Progenitor cell of endocrine pancreas (in vitro differentiated cells): ENCODE data around the gene VMAC. TPM values are rescaled to one million over a fixed set of nuclear protein-coding genes. Genes with fewer than 3 reads are reported as not detected.

Source experiments
- DNase-seq: peaks from one replicate; pipeline ENCODE4 v3.0.0; 2021; ENCODE audit warnings: low spot score; ENCODE audit not compliant: unreplicated experiment
- H3K27ac Mint-ChIP-seq: 2 replicates; pipeline ENCODE4 v1.8.0; 2021; ENCODE audit warnings: mild to moderate bottlenecking, moderate library complexity, mixed read lengths
- H3K27me3 Mint-ChIP-seq: 2 replicates; pipeline ENCODE4 v1.8.0; 2021; ENCODE audit warnings: mixed read lengths
- H3K36me3 Mint-ChIP-seq: 2 replicates; pipeline ENCODE4 v1.8.0; 2022; ENCODE audit warnings: mixed read lengths; ENCODE audit not compliant: insufficient read depth
- H3K4me1 Mint-ChIP-seq: 2 replicates; pipeline ENCODE4 v1.8.0; 2021; ENCODE audit warnings: low read depth, mixed read lengths
- H3K4me3 Mint-ChIP-seq: 2 replicates; pipeline ENCODE4 v1.8.0; 2021; ENCODE audit warnings: low read depth, mild to moderate bottlenecking, moderate library complexity, mixed read lengths
- H3K9me3 Mint-ChIP-seq: 2 replicates; pipeline ENCODE4 v1.8.0; 2021; ENCODE audit warnings: low read depth, mixed read lengths
- total RNA-seq: library from RNA; stranded (reverse); gene quantifications from 2 replicates; pipeline ENCODE4 v1.2.1, GENCODE V29; 2021
- TF ChIP-seq, protein P1 (sequence below): fragments of 200-600 bp; sonication (generic); IDR thresholded peaks from one replicate; pipeline ENCODE4 v1.5.0; 2021; ENCODE audit warnings: antibody characterized with exemption, mild to moderate bottlenecking; ENCODE audit not compliant: unreplicated experiment

Gene VMAC
- total RNA-seq, 1 donor from 2014 or later = 15.2 TPM

DNA sequence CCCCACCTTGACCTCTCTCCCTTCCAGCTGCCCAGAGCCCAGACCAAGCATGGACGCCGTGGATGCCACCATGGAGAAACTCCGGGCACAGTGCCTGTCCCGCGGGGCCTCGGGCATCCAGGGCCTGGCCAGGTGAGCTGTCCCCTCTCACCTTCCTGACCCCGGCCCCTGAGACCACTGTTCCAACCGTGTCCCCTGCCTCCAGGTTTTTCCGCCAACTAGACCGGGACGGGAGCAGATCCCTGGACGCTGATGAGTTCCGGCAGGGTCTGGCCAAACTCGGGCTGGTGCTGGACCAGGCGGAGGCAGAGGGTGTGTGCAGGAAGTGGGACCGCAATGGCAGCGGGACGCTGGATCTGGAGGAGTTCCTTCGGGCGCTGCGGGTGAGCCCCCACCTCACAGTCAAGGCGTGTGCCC is 9.7 kb downstream of the VMAC start:
- Mint-ChIP-seq H3K4me3 (no peak overlapping the region), H3K36me3 (peaks cover 10% of the 10 kb centered on the region), H3K9me3 (no peaks in the 10 kb centered on the region), H3K27ac (peak overlapping the region; percentile 64), H3K27me3 (no peaks in the 10 kb centered on the region), H3K4me1 (peaks cover 17% of the 10 kb centered on the region)
- DNase-seq = no peak
- TF ChIP-seq, protein P1, sequence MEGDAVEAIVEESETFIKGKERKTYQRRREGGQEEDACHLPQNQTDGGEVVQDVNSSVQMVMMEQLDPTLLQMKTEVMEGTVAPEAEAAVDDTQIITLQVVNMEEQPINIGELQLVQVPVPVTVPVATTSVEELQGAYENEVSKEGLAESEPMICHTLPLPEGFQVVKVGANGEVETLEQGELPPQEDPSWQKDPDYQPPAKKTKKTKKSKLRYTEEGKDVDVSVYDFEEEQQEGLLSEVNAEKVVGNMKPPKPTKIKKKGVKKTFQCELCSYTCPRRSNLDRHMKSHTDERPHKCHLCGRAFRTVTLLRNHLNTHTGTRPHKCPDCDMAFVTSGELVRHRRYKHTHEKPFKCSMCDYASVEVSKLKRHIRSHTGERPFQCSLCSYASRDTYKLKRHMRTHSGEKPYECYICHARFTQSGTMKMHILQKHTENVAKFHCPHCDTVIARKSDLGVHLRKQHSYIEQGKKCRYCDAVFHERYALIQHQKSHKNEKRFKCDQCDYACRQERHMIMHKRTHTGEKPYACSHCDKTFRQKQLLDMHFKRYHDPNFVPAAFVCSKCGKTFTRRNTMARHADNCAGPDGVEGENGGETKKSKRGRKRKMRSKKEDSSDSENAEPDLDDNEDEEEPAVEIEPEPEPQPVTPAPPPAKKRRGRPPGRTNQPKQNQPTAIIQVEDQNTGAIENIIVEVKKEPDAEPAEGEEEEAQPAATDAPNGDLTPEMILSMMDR = no peak

DNA sequence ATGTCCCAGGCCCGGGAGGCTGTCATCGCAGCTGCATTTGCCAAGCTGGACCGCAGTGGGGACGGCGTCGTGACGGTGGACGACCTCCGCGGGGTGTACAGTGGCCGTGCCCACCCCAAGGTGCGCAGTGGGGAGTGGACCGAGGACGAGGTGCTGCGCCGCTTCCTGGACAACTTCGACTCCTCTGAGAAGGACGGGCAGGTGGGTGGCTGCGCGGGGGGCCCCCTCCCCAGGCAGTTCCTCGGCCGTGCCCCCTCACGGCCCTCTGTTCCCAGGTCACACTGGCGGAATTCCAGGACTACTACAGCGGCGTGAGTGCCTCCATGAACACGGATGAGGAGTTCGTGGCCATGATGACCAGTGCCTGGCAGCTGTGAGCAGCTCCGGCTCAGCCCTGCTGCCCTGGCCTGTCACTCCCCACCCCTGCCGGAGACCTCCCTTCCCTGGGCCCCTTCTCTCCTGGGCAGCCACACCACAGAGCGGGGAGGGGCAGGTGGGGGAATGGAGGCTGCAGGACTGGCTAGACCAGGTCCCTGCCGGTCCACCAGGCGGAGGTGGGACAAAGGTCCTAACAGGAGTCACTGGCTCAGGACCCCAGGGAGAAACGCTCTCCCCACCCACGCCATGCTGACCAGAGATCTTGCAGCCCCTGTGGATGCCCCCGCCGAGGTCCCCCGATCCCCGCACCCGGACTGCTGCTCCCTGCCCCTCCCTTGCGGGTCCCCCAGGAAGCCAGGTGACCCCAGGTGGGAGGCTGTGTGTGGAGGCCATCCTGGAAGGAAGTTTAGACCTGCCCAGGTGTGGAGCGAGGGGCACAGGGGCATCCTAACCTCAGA is 10.5 kb downstream of the VMAC start:
- H3K4me3 Mint-ChIP-seq = no peak overlapping the region
- no peaks in the 10 kb centered on the region for H3K9me3 Mint-ChIP-seq
- H3K4me1 Mint-ChIP-seq = peaks cover 15% of the 10 kb centered on the region
- TF ChIP-seq, protein P1 = no peak
- no peaks in the 10 kb centered on the region for H3K27me3 Mint-ChIP-seq
- peak; percentile 62 for DNase-seq
- peaks cover 11% of the 10 kb centered on the region for H3K36me3 Mint-ChIP-seq
- peak overlapping the region; percentile 81 for H3K27ac Mint-ChIP-seq

GRCh38 chr19:5915782-5916165 is 11.1 kb downstream of the VMAC start:
- Mint-ChIP-seq H3K36me3 (peaks cover 11% of the 10 kb centered on the region), H3K27ac (peak overlapping the region; percentile 81), H3K27me3 (no peaks in the 10 kb centered on the region), H3K4me3 (no peak overlapping the region), H3K4me1 (peaks cover 15% of the 10 kb centered on the region), H3K9me3 (no peaks in the 10 kb centered on the region)
- TF ChIP-seq, protein P1 = no peak
- no peak for DNase-seq

- Mint-ChIP-seq H3K4me3 (no peak overlapping the region), H3K36me3 (peaks cover 11% of the 10 kb centered on the region), H3K27ac (peak overlapping the region; percentile 80)
These were observed 11.6 kb downstream of the VMAC start for GRCh38 chr19:5916181-5916708.

DNA sequence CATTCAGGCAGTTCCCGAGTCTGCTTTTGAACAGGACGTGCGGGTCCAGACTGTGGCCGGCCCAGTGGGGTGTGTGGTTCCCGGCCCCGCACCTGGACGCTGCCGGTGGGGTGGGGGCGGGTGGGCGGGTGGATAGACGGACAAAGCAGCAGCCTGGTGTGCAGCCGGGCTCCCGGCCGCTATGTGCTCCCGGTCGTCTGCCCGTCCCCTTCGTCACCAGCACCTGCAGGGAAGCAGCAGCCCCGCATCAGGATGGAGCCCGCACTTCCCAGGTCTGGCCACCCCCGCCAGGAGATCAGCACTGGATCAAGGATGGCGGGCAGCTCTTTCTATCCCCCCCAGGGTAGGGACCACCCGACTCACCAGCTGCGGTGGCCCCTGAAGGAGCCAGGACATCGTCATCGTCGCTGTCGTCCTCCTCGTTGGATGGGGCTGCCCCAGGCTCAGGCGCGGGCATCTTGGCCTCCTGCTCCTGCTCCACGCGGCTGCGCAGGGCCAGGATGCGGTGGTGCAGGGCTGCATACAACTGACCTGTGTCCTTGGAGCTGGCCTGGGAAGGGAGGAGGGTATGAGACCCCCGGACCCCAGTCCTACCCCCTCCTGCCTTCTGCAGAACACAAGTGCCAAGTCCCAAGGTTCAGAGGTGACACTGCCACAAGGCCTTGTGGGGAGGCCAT is 12.9 kb downstream of the VMAC start:
- Mint-ChIP-seq H3K36me3 (peaks cover 14% of the 10 kb centered on the region), H3K27me3 (no peaks in the 10 kb centered on the region), H3K9me3 (no peaks in the 10 kb centered on the region), H3K4me3 (no peak overlapping the region), H3K4me1 (peaks cover 15% of the 10 kb centered on the region), H3K27ac (no peak overlapping the region)
- TF ChIP-seq, protein P1 = no peak
- DNase-seq = no peak

More at GRCh38 chr19:5916181-5916708, 11.6 kb downstream of the VMAC start:
- Mint-ChIP-seq H3K9me3 (no peaks in the 10 kb centered on the region), H3K4me1 (peaks cover 15% of the 10 kb centered on the region), H3K27me3 (no peaks in the 10 kb centered on the region)
- no peak for DNase-seq
- TF ChIP-seq, protein P1 = no peak
